Islet of Langerhans (tissue), 1 donor: ENCODE results near the gene PIGK.
"Not testable (repeated sequence)": the region's sequence is repeated elsewhere in the genome, so short reads cannot be mapped to it uniquely, and the experiment has no call there.

ENCODE experiments used
- FAIRE-seq: peaks from one replicate; lab custom pipeline; 2011; peaks lifted over from hg19 to GRCh38; lab: Jason Lieb, UNC

Gene PIGK

DNA sequence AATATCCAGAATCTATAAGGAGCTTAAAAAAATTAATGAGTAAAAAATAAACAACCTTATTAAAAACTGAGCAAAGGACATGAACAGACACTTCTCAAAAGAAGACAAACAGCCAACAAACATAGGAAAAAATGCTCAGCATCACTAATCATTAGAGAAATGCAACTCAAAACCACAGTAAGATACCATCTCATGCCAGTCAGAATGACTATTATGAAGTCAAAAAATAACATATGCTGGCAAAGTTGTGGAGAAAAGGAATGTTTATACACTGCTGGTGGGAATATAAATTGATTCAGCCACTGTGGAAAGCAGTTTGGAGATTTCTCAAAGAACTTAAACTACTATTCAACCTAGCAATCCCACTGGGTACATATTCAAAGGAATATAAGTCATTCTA is 25.3 kb downstream of the PIGK start:
- no peak for FAIRE-seq

DNA sequence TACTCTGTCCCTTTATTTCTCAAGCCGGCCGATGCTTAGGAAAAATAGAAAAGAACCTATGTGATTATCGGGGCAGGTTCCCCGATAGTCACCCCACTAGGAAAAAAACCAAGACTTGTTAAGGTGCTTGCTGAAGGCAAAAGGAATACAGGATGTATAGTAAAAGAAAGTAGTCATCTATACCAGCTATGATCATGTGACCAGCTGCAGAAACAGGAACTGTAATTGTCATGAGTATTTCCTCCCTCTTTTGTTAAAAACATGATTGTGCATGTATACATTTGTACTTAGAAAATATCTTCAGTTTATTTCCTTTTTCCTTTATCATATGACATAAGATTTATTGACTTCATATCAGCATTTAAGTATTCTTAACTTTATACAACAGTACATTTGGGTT is 30.5 kb downstream of the PIGK start:
- FAIRE-seq = no peak

DNA sequence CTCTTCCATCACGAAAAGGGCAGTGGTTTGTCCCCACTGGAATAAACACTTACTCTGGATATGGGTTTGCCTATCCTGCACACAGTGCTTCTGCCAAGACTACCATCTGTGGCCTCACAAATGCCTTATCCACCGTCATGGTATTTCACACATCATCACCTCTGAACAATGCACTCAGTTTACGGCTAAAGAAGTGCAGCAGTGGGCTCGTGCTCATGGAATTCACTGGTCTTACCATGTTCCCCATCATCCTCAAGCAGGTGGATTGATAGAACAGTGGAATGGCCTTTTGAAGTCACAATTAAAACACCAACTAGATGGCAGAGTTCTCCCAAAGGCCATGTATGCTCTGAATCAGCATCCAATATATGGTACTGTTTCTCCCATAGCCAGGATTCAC is 32.3 kb downstream of the PIGK start:
- not testable (repeated sequence) for FAIRE-seq

DNA sequence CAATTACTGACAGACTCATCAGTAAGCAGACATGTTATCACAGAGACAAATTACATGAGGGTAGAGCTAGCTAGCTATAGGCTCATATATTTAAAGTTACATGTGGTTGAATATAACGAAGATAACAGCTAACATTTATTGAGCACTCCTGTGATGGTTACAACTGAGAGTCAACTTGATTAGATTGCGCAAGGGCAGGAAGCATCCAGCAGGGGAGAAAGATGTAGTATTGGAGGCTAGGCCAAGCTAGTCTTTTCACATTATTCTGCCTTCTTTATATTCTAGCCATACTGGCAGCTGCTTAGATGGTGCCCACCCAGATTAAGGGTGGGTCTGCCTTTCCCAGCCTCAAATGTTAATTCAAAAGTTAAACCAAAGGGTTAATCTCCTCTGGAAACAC is 37.1 kb downstream of the PIGK start:
- FAIRE-seq = no peak

DNA sequence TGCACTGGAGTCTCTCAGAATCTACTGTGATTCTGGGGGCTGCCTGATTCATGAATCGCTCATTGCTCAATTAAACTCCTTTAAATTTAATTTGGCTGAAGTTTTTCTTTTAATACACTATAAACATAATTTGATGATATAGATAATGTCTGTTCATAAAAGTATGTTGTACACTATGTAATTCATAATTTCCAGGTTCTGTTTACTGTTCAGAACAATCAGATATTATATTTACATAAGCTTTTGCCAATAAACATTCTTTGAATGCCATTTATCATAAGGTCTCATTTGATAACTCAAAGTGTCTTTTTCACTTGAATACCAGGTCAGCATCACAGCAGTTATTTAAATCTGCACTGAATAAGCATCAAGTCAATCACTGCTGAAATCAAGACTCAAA is 39.6 kb downstream of the PIGK start:
- no peak for FAIRE-seq

DNA sequence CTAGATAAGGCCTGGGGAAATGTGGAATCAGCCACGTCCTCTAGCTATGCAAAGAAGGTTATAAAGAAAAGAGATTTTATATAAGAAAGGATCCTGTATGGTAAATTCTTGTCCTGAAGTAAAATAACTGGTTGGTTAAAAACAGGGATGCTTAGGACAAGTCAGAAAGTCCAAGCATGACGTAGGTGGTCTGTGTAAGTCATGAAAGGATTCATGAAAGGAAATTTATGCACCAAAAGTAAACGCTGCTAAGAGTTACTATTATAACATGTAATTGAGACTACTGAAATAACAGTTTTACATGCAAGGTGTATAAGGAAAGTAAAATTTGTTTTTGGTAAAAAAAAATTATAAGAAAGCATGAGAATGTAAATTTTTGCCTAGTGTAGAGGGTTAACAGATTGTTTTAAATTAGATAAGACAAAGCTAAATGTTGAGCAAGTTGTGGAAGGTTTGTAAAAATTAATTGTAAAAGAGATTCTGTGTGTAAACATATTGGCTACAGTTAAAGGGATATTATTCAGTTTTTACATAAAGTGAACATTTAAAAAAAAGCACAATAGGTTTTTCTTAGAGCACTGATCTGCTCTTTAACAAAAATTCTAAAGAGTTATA is 43.9 kb downstream of the PIGK start:
- no peak for FAIRE-seq

DNA sequence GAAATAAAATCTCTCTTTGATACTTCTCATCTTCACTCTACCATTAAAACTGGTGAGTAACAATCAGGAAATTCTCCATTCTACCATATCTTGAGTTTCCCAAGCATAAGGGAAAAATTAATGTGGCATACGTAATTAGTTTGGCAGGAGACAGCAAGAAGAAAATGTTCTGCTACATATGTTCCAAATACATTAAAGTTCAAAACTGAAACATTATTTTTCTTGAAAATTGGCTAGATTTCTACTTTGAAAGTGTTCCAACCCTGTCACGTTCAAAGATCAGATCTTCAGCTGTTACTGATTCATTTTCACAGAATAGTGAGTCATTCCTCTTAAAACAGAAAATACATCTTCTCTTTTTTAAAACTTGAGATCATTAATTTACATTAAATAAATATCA is 48.5 kb downstream of the PIGK start:
- FAIRE-seq = peak; percentile 27

DNA sequence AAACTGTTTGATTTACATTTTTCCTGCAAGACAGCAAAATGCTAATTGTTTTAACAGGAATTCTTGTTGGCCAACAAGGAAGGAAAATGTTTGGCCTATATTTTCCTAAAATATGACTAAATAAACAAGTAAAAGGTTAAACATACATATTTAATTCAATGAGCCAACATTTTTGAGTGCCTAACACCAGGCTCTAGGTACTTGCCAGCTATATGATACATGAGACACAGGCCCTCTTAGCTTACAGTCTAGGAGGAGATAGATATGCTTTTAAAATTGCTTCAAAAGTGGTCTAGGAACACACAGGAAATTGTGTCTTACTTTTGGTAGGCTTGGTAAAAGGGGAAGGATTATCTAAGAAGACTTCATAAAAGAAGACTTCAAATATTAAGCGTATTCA is 50.9 kb downstream of the PIGK start:
- FAIRE-seq = no peak

DNA sequence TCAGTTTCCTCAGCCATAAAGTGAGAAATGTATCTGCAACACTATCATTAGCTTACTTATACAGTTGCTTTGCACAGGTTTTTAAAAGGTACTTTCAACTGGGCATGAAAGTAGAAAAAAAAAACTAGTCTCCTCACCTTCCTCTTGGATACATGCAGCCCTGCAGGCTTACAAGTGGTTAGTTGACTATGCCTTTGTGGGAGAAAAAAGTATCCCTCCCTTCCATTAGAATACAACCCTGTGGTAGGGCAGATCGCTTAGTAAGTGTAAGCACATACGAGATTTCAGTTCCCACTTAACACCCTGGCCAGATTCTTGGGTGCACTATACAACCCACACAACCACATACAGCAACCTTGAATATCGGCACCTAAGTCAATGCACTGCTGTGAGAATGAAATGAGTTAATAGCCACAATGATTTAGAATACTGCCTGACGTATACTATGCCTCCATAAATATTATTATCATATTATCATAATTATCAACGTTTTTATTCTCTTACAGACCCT is 54.7 kb downstream of the PIGK start:
- no peak for FAIRE-seq

DNA sequence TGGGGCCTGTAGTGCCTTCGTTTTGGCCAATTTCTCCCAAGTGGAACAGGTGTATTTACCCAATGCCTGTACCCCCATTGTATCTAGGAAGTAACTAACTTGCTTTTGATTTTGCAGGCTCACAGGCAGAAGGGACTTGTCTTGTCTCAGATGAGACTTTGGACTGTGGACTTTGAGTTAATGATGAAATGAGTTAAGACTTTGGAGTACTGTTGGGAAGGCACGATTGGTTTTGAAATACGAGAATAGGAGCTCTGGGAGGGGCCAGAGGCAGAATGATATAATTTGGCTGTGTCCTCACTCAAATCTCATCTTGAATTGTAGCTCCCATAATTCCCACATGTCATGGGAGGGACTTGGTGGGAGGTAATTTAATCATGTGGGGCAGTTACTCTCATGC is 59.5 kb downstream of the PIGK start:
- FAIRE-seq = not testable (repeated sequence)

DNA sequence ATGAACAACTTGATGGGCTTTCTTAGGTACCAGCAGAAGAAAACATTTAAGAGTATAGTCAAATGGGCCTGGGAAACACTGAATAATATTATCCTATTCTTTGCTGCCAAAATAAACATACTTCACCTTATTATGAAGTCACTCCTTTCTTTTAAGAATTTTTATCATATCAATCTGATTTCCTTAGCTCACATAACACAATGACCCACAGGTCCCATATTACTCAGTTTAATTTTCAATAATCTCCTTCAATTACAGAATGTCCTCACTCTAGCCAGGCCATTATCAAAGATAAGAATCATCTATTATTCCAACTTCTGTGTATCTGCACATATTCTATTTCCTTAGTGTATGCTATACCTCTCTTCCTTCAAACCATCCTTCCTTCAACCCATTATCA is 63.0 kb downstream of the PIGK start:
- no peak for FAIRE-seq

DNA sequence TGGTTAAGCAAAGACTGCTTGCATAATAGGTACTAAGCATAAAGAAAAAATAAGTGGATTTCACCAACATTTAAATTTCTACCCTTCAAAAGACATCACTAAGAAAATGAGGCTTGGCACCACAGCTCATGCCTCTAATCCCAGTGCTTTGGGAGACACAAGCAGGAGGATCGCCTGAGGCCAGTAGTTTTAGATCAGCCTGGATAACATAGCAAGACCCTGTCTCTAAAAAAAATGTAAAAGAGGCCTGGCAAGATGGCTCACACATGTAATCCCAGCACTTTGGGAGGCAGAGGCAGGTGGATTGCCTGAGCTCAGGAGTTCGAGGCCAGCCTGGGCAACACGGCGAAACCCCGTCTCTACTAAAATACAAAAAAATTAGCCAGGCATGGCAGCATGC is 73.0 kb downstream of the PIGK start:
- no peak for FAIRE-seq

DNA sequence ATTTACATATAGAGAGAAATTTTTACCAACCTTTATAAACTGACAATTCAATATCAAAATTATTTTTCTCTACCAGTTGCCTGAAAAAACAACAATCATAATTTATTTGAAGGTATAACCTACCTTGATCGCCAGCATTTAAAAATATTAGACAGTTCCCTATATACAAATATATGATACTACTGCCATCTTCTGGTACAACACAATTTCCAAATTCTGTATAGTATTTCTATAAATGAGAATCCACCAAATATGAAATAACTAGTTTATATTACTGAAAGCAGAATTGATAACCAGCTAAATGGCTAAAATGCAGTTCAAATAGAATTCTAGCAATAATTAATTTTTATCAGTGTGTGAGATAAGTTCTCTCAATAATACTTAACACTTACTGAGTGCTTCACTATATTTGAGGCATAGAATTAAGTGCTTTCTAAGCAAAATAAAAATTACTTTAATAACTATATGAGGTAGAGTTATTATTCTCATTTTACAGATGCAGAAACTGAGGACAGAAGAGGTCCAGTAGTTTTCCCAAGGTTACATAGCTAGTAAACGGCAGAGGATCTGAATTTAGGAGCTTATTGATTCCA is 75.6 kb downstream of the PIGK start:
- FAIRE-seq = peak; percentile 99

DNA sequence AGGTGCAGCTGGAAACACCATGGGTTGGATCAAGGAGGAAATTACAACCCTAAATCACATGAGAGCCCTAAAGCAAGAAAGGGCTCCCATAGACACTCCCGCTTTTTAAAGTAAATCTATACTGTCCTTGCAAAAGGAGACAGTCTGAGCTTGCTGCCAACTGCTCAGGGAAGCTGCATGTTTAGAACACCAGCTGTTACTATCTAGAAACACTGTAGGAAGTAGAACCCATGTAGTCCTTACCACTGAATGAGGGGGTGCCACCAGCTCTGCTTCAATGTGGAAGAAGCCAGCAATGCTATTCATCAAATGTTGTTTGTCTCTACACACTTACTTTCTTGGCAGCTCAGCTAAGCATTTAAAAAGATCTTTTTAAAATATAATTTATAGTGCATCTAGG is 79.8 kb downstream of the PIGK start:
- FAIRE-seq = no peak

DNA sequence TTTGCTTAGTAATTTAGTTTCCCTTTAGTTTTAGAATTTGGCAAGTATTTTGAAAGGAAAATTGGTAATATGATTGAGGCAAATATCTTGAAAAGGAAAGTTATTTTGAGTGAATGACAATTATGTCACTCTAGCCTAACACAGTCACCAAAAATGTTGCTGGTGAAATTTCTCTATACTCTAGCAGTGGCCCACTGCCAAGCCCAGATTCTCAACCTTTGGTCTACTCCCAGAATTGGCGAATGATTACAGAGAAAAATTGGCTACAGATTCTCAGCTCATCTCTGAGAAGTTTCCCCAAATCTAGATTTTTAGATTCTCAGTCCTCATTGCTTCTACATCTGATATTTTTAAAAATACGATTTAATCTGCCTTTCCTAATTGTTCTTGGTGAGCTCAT is 84.9 kb downstream of the PIGK start:
- FAIRE-seq = no peak

DNA sequence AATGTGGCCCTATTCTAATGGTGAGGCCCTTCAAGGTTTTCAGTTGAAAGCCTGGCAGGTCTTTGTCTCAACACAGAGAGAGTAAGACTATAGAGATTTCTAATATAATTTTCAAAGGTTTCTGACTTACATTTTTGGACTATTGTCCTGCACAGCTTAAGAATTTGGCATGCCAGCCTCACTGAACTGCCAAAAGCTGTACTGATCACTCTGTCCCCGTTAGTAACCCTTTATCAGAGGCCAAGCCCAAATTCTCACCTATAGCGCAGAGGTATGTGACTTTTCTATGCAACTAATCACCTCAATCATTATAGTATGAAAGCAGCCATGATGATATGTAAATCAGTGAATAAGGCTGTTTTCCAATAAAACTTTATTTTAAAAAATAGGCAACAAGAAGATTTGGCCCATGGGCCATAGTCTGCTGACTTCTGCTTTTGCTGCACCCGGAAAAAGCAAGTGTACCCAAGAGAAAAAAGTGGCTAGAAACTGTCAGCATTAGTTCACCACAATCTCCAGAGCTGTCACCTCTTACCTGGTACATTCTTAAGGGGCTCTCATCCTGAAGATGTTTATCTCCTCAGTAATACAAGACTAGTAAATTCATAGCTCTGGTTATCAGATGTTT is 85.4 kb downstream of the PIGK start:
- FAIRE-seq = no peak

DNA sequence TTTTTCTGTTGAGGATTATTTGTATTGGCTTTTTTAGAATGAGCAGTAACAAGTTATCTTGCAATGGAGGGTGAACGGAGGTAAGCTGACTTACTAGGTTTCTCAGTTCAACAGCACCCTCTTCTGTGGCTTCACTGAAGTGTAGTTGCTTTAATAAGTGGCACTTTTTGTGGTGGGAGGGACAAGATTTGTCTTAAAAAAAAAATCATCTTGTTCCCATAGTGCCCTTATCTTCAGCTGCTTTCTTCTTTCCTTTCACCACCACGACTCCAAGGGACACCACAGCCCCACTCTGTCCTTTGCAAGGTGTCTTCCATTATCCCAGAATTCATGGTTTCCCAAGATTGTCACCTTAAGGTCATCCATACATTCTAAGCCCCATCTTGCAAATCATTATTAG is 92.9 kb downstream of the PIGK start:
- FAIRE-seq = peak; percentile 96

DNA sequence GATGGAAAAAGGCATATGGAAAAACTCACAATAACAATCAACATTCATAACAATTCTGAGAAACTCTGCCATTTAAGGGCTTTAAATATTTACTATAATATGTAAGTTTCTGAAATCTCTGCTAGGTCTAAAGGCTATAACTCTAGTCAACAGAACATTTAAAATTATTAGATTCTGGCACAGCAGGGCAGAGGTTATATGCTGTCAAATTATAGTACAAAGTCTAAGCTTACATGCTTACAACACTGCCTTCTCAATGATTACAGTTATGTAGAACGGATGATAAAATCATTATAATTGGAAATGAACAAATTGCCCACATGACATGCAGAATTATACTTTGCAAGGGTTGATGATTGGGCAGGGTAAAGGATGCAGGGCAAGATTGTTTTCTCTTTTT is 97.7 kb downstream of the PIGK start:
- no peak for FAIRE-seq

DNA sequence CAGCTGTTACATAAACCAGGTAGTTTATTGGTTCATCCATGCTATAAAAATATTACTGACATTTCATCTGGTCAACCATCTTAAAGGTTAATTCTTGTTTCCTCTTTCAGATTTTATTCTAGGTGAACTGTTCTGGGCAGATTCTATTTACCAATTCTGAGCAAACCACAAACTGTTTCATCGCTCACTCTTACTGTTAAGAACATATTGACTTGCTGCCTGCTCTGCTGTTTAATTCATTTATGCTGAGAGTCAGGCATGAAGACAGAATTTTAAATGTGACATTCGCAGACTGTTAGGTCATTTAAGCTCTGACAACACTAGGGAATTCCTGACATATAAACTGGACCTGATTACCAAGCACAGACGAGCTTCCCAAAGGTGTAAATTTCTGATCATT is 98.3 kb downstream of the PIGK start:
- no peak for FAIRE-seq

DNA sequence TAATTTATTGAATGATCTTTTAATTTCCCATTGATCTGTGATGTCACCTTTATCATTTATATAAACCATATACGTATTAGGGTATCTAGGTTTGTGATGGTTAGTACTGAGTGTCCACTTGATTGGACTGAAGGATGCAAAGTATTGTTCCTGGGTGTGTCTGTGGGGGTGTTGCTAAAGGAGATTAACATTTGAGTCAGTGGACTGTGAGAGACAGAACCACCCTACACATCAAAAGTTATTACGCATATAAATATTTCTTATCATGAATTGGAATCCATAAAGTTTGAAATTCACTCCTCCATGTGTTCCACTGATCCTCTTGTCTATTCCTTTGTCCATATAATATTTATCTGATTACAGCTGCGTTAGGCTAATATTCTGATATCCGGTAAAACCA is 100.5 kb downstream of the PIGK start:
- FAIRE-seq = no peak

DNA sequence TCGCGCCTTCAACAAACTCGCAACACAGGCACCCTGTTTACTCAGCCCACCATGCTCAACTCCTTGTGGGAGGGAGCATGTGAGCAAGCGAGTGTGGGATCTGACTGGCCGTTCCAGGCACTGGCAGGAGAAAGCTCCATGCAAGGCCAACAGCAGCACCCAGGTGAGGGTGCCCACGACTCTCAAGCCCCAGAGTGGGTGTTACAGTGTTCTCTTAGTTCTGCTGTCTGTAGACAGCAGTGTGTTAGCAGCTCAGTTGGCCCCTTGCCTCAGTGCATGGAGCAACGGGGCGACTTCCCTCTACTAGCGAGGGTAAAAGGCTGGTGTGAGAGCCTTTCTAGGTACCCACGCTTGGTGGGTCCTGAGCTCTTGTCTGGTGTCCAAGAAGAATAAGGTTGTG is 114.6 kb downstream of the PIGK start:
- no peak for FAIRE-seq

DNA sequence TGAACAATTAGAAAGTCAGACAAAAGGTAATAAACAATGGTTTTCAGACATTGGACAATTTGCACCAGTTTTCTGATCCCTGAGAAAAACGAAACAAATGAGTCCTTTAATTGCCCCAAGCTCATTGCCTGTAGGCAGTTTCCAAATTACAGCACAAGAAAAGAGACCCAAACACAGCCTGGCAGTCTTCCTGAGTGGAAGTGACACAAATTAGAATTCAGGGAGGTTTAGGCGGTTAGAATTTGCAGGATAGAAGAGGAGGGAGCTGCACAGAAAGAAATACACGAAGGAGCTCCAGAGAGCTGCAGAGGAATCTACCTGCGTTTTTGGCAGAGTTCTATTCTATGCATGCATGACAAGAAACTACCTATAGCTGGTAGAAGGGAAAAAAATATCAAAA is 115.7 kb downstream of the PIGK start:
- FAIRE-seq = no peak

DNA sequence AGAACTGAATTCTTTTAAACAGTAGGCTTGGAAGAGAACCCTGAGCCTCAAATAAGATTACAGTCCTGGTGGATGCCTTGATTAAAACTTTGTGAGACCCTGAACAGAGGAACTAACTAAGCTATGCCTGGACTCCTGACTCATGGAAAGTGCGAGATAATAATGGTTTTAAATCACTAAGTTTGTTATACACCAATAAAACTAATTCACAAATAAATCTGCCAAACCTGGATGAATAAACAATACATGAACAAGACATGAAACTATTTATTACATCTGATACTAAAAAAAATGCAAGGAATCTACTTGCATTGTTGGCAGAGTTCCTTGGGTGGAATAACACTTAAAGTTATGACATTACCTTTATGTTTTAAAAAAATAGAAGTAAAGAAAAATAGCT is 118.4 kb downstream of the PIGK start:
- no peak for FAIRE-seq
